ENCODE results near the gene FNBP1. TPM values are rescaled to one million over a fixed set of nuclear protein-coding genes. Genes with fewer than 3 reads are reported as not detected.

FNBP1 gene
- total and polyA plus RNA-seq, 2 of the 8 experiments (the other 6 are each of a cell fraction or from before 2014, with no cell fraction given): 7.2 to 40.9 TPM

DNA sequence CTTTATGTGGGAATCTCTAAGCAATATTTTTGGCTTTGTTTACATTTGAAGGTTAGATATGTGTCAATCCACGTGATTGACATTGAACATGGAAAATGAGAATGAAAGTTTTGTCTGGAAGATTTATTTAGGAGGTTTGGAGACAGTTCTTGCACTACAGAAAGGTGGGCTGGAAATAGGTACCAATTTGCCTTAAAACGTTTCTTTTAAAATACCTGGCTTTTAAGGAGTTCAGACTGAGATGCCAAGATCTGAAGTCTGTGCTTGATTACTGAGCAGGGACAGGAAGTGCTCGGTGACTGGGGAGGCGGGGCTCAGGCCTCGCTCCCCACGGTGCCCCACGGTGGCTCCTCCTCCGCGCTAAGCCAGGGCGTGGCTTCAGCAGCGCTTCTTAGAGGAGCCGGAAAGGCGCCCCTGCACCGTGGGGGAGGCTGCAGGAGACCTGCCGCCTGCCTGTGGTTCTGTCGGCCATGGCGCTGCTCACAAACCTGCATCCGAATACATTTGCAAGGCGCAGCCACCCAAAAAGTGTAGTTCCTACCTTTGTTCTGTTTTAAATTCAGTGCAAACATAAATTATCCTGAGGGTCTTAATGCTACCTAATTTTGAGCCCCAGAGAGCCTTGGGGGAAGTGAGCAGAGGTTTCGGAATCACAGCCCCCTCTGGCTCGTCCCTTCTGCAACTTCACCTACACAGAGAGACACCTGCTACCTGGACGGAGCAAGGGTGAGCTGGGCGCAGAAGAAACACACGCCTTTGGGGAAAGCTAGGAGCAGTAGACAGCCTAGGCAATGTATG lies 158.6 kb downstream of the FNBP1 start (continued):
- no peak for TF ChIP-seq FOSL1 (IDR thresholded peaks at IDR 0.05; ENCODE audit: insufficient read depth, low read depth, low read length)
- no peak for TF ChIP-seq SRF (IDR thresholded peaks at IDR 0.05; ENCODE audit: low read depth, low read length)
- no peak for TF ChIP-seq SAP30 (IDR thresholded peaks at IDR 0.05; ENCODE audit: insufficient read depth, insufficient replicate concordance, low read length)
- no peak for TF ChIP-seq RBBP5 (IDR thresholded peaks at IDR 0.05; ENCODE audit: borderline replicate concordance, low read depth, low read length)
- no peak for TF ChIP-seq KDM4A (IDR thresholded peaks at IDR 0.05; ENCODE audit: low read depth, low read length, severe bottlenecking)
- TF ChIP-seq POLR2A (IDR thresholded peaks at IDR 0.05; ENCODE audit: control extremely low read depth in 1 of 2, low read depth in 2 of 2, low read length in 2 of 2): peak in 1 of 2 experiments; percentile 83; a peak in 2 of 3 replicates
- TF ChIP-seq ZNF274 (IDR thresholded peaks at IDR 0.05; ENCODE audit: borderline replicate concordance, extremely low read depth, low read length): no peak
- TF ChIP-seq, protein P1, sequence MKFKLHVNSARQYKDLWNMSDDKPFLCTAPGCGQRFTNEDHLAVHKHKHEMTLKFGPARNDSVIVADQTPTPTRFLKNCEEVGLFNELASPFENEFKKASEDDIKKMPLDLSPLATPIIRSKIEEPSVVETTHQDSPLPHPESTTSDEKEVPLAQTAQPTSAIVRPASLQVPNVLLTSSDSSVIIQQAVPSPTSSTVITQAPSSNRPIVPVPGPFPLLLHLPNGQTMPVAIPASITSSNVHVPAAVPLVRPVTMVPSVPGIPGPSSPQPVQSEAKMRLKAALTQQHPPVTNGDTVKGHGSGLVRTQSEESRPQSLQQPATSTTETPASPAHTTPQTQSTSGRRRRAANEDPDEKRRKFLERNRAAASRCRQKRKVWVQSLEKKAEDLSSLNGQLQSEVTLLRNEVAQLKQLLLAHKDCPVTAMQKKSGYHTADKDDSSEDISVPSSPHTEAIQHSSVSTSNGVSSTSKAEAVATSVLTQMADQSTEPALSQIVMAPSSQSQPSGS (IDR thresholded peaks at IDR 0.05; ENCODE audit: low read length): no peak
- TF ChIP-seq CHD2 (IDR thresholded peaks at IDR 0.05; ENCODE audit: low read length): no peak
- peak; percentile 27; the same call in 1 of the 2 replicates for TF ChIP-seq BACH1 (IDR thresholded peaks at IDR 0.05; ENCODE audit: low read length)
- no peak for TF ChIP-seq TCF12 (IDR thresholded peaks at IDR 0.05; ENCODE audit: low read depth, low read length)
- TF ChIP-seq, protein P2, sequence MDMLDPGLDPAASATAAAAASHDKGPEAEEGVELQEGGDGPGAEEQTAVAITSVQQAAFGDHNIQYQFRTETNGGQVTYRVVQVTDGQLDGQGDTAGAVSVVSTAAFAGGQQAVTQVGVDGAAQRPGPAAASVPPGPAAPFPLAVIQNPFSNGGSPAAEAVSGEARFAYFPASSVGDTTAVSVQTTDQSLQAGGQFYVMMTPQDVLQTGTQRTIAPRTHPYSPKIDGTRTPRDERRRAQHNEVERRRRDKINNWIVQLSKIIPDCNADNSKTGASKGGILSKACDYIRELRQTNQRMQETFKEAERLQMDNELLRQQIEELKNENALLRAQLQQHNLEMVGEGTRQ (IDR thresholded peaks at IDR 0.05; ENCODE audit: low read length): no peak
- TF ChIP-seq TBP (IDR thresholded peaks at IDR 0.05; ENCODE audit: low read depth, low read length): no peak; the same call in 1 of the 2 replicates
- TF ChIP-seq HDAC2 (IDR thresholded peaks at IDR 0.05; ENCODE audit: borderline replicate concordance in 1 of 2, low read depth in 2 of 2, low read length in 2 of 2): no peak
- no peak for TF ChIP-seq SP2 (IDR thresholded peaks at IDR 0.05; ENCODE audit: low read length)
- TF ChIP-seq GABPA (IDR thresholded peaks at IDR 0.05; ENCODE audit: borderline replicate concordance, insufficient read depth, low read length): no peak
- peak in 1 of 2 experiments; percentile 20; a peak in 1 of 4 replicates for TF ChIP-seq RAD21 (IDR thresholded peaks at IDR 0.05 in 1 of 2, conservative IDR thresholded peaks at IDR 0.05 in 1 of 2; ENCODE audit: low read depth in 2 of 2, low read length in 2 of 2)
- no peak for TF ChIP-seq SIX5 (IDR thresholded peaks at IDR 0.05; ENCODE audit: low read depth, low read length)
- TF ChIP-seq, protein P3, sequence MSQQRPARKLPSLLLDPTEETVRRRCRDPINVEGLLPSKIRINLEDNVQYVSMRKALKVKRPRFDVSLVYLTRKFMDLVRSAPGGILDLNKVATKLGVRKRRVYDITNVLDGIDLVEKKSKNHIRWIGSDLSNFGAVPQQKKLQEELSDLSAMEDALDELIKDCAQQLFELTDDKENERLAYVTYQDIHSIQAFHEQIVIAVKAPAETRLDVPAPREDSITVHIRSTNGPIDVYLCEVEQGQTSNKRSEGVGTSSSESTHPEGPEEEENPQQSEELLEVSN (IDR thresholded peaks at IDR 0.05): no peak
